A549 (cell line): ENCODE data around the gene C11orf21. TPM values are rescaled to one million over a fixed set of nuclear protein-coding genes. Genes with fewer than 3 reads are reported as not detected.

Source experiments
- ATAC-seq, 2 experiments: fragments of 200-7000 bp in 1 of 2; fragments of >200 bp in 1 of 2; cut with Nextera tagmentation in 1 of 2; cut with Tn5 transposase in 1 of 2; 3 replicates each; pipeline versions ENCODE4 v1.8.0 to v1.9.1; 2018 to 2020; ENCODE audit warnings: mild to moderate bottlenecking in 1 of 2, moderate library complexity in 1 of 2
- CTCF ChIA-PET: fragments of 300-600 bp; sonication (Branson Sonifier 250); formaldehyde crosslinking; extraction: SDS; loops from one replicate; lab custom pipeline; 2021; ENCODE audit warnings: antibody characterized with exemption, inconsistent platforms; lab: Yijun Ruan, JAX
- POLR2A ChIA-PET: fragments of 350-600 bp; formaldehyde crosslinking; extraction: SDS; loops from one replicate; lab custom pipeline; 2021; ENCODE audit warnings: antibody characterized with exemption, inconsistent platforms; lab: Yijun Ruan, JAX
- DNase-seq, 2 experiments: peaks; one replicate each; pipeline versions ENCODE4 v3.0.0 to v3.0.0-alpha.2; 2011 to 2016; ENCODE audit warnings: low read depth in 1 of 2, low spot score in 1 of 2
- FAIRE-seq: peaks from 2 replicates; lab custom pipeline; 2011; peaks lifted over from hg19 to GRCh38; lab: Jason Lieb, UNC
- H3K27ac ChIP-seq, 2 experiments: fragments of >200 bp; sonication (Bioruptor Twin); formaldehyde crosslinking; 3 replicates each; pipeline ENCODE4 v1.5.1; 2016 to 2017
- H3K4me1 ChIP-seq: fragments of >200 bp; sonication (Bioruptor Twin); formaldehyde crosslinking; 3 replicates; pipeline ENCODE4 v1.6.1; 2016
- H3K4me2 ChIP-seq: fragments of >200 bp; sonication (Bioruptor Twin); formaldehyde crosslinking; 3 replicates; pipeline ENCODE4 v1.6.1; 2016
- H3K4me3 ChIP-seq: fragments of >200 bp; sonication (Bioruptor Twin); formaldehyde crosslinking; 3 replicates; pipeline ENCODE4 v1.5.1; 2016
- H3K9me3 ChIP-seq: fragments of >200 bp; sonication (Bioruptor Twin); formaldehyde crosslinking; 3 replicates; pipeline ENCODE4 v1.6.1; 2016
- CEBPB ChIP-seq, 2 experiments: fragments of >200 bp in 1 of 2; sonication (Bioruptor Twin) in 1 of 2; formaldehyde crosslinking in 1 of 2; IDR thresholded peaks; 2 replicates each; pipeline ENCODE4 v1.6.1; 2012 to 2016
- EHMT2 ChIP-seq: fragments of 200-600 bp; sonication (generic); IDR thresholded peaks from 2 replicates; pipeline ENCODE4 v1.6.1; 2016; ENCODE audit warnings: antibody characterized with exemption, low read depth, mild to moderate bottlenecking, moderate library complexity
- EP300 ChIP-seq, 2 experiments: fragments of >200 bp; sonication (Bioruptor Twin); formaldehyde crosslinking; IDR thresholded peaks; 2 replicates in 1 of 2; 3 replicates in 1 of 2; pipeline ENCODE4 v1.6.1; 2016 to 2017
- FOSB ChIP-seq: fragments of 250-450 bp; sonication (Bioruptor Pico); IDR thresholded peaks from 2 replicates; pipeline ENCODE4 v1.5.0; 2020; ENCODE audit warnings: mild to moderate bottlenecking, moderate library complexity
- FOSL2 ChIP-seq, 2 experiments: fragments of 450-650 bp in 1 of 2; fragments of >200 bp in 1 of 2; sonication (Bioruptor Twin) in 1 of 2; formaldehyde crosslinking; IDR thresholded peaks; 2 replicates each; pipeline versions ENCODE4 v1.5.0 to v1.6.1; 2016 to 2020; ENCODE audit warnings: mild to moderate bottlenecking in 1 of 2, moderate library complexity in 1 of 2
- GATA3 ChIP-seq: IDR thresholded peaks from 2 replicates; pipeline ENCODE4 v1.6.1; 2012; ENCODE audit warnings: borderline replicate concordance
- HDAC2 ChIP-seq: fragments of 200-600 bp; sonication (generic); IDR thresholded peaks from 2 replicates; pipeline ENCODE4 v1.6.1; 2016
- HOXA7 ChIP-seq: fragments of 250-450 bp; sonication (Bioruptor Pico); IDR thresholded peaks from 2 replicates; pipeline ENCODE4 v1.5.0; 2020; ENCODE audit warnings: mild to moderate bottlenecking, moderate library complexity
- JUN ChIP-seq, 2 experiments: fragments of >200 bp; sonication (Bioruptor Twin); formaldehyde crosslinking; IDR thresholded peaks; 2 replicates in 1 of 2; 3 replicates in 1 of 2; pipeline ENCODE4 v1.6.1; 2016 to 2017
- JUNB ChIP-seq: fragments of >200 bp; sonication (Bioruptor Twin); formaldehyde crosslinking; IDR thresholded peaks from 2 replicates; pipeline ENCODE4 v1.6.1; 2016
- KDM1A ChIP-seq: fragments of 200-600 bp; sonication (generic); IDR thresholded peaks from 2 replicates; pipeline ENCODE4 v1.6.1; 2016; ENCODE audit warnings: low read depth, mild to moderate bottlenecking
- KDM5A ChIP-seq: fragments of 200-600 bp; sonication (generic); IDR thresholded peaks from 2 replicates; pipeline ENCODE4 v1.6.1; 2016; ENCODE audit warnings: antibody characterized with exemption, mild to moderate bottlenecking
- MAFK ChIP-seq: fragments of 450-650 bp; IDR thresholded peaks from 2 replicates; pipeline ENCODE4 v1.6.1; 2014; ENCODE audit not compliant: partially characterized antibody
- NFE2L2 ChIP-seq: fragments of 150-350 bp; conservative IDR thresholded peaks from 2 replicates; pipeline ENCODE4 v1.6.1; 2014; ENCODE audit warnings: low read length
- NPAS2 ChIP-seq: fragments of 250-450 bp; sonication (Bioruptor Pico); IDR thresholded peaks from 2 replicates; pipeline ENCODE4 v1.8.0; 2022; ENCODE audit warnings: mild to moderate bottlenecking, moderate library complexity, borderline replicate concordance
- NR3C1 ChIP-seq: fragments of >200 bp; sonication (Bioruptor Twin); formaldehyde crosslinking; IDR thresholded peaks from 3 replicates; pipeline ENCODE4 v1.6.1; 2017
- PHF8 ChIP-seq: fragments of 200-600 bp; sonication (generic); IDR thresholded peaks from 2 replicates; pipeline ENCODE4 v1.6.1; 2016; ENCODE audit warnings: low read depth, mild to moderate bottlenecking, antibody characterized with exemption, moderate library complexity, borderline replicate concordance
- POLR2A ChIP-seq: IDR thresholded peaks from 2 replicates; pipeline ENCODE4 v1.6.1; 2012; ENCODE audit warnings: mild to moderate bottlenecking, low read length
- RAD21 ChIP-seq, 2 experiments: fragments of >200 bp in 1 of 2; sonication (Bioruptor Twin) in 1 of 2; formaldehyde crosslinking in 1 of 2; IDR thresholded peaks in 1 of 2; conservative IDR thresholded peaks in 1 of 2; 2 replicates in 1 of 2; 3 replicates in 1 of 2; pipeline ENCODE4 v1.6.1; 2012 to 2018; ENCODE audit warnings: inconsistent platforms in 1 of 2
- RARB ChIP-seq: fragments of 250-450 bp; sonication (Bioruptor Pico); IDR thresholded peaks from 2 replicates; pipeline ENCODE4 v1.8.0; 2021; ENCODE audit warnings: mild to moderate bottlenecking, moderate library complexity
- SREBF2 ChIP-seq: fragments of 450-650 bp; IDR thresholded peaks from 2 replicates; pipeline ENCODE4 v1.6.1; 2014; ENCODE audit warnings: mild to moderate bottlenecking, moderate library complexity
- ZC3H11A ChIP-seq: fragments of 450-650 bp; IDR thresholded peaks from 2 replicates; pipeline ENCODE4 v1.6.1; 2014; ENCODE audit warnings: antibody characterized with exemption, mild to moderate bottlenecking
- ZFP36 ChIP-seq: fragments of 450-650 bp; IDR thresholded peaks from 2 replicates; pipeline ENCODE4 v1.6.1; 2014; ENCODE audit warnings: borderline replicate concordance; ENCODE audit not compliant: partially characterized antibody
- WGBS: methylation state at CpG from one replicate; pipeline ENCODE4 v1.1.6; 2017; ENCODE audit errors: missing lambda C conversion rate; 5-methylcytosine and 5-hydroxymethylcytosine counted together
- polyA plus RNA-seq, 4 experiments: library from polyadenylated mRNA; depleted of rRNA in 3 of 4; stranded (reverse); fragments of >200 nt; fragmentation: RNase III in 1 of 4; extraction: RNeasy Plus Mini Kit Qiagen cat#74134 plus additional on column Dnase treatment in 1 of 4; gene quantifications; 2 replicates in 3 of 4; 3 replicates in 1 of 4; pipeline ENCODE4 v1.2.3, GENCODE V29; 2011 to 2017
- TF ChIP-seq, protein P1 (sequence below): fragments of 450-650 bp; IDR thresholded peaks from 2 replicates; pipeline ENCODE4 v1.6.1; 2014; ENCODE audit warnings: antibody characterized with exemption
- TF ChIP-seq, protein P2 (sequence below): fragments of 200-600 bp; sonication (generic); IDR thresholded peaks from 2 replicates; pipeline ENCODE4 v1.6.1; 2016; ENCODE audit warnings: antibody characterized with exemption, mild to moderate bottlenecking, moderate library complexity
- TF ChIP-seq, protein P3 (sequence below): fragments of >200 bp; sonication (Bioruptor Twin); formaldehyde crosslinking; IDR thresholded peaks from 3 replicates; pipeline ENCODE4 v1.6.1; 2016

Gene C11orf21
- polyA plus RNA-seq, 2 of the 4 experiments (the other 2 are of a cell fraction), result not detected

DNA sequence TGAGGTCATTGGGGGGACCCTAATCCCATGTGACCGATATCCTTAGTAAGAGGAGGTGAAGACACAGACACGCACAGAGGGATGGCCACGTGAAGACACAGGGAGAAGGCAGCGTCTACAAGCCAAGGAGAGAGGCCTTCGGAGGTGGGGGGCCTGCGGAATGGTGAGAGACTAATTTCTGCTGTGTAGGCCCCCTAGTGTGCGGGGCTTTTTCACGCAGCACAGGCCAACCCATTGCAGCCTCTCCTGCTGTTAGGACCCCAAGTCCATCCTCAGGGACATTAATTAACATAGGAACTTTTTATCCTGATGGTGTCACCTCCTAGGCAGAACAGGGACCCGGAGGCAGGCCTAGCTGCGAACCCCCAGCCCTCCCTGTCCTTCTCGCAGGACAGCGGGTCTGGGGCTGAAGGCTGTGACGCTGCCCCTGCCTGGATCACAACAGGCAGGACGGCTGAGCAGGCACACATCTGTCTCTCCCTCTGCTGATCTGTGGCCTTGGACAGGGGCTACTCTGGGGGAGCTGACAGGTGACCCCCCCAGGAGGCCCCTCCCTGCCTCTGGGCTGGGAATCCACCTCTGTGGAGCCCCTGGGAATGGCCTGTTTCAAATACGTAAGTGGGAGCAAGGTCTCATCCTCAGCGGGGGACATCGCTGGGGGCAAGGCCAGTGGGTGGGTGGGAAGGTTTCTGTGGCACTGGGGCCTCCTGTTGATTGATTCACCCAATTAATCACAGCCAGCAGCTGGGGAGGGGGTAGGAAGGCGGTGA lies 39.2 kb downstream of the C11orf21 start:
- ATAC-seq, result no peak

DNA sequence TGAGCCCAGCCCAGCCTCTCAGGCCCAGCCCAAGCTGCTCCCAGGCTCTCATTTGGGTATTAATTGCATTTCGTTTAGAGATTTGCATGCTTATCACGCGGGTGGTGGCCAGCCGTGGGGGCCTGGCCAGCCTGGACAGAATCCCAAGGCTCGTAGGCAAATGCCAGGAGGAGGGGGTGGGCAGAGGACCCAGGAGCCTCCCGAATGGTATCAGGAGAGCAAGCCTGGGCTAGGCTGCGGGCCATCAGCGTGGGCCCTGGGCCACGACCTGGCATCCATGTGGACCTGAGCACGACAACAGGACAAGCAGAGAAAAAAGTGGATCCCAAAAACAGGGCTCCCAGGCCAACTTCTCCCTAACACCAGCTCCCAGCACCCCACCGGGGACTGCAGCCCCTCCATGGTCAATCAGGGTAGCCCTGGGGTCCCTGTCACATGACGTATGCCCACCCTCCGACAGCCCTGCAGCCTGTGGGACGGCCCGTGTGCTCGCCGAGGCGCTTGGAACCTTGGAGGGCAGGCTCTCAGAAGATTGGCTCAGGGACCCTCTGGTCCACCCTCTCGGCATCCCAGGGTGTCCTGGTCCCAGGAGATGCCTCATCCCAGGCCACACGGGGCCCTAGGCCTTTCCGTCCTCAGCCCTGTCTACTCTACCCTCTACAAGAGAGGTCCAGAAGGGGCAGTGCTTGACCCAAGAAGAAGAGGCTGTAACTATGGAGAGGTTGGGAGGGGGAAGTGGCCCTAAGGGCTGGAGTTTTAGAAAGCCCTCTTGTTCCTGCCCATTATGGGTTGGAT lies 40.1 kb downstream of the C11orf21 start:
- POLR2A ChIA-PET, result no interaction called here

More for the DNA sequence above, 39.2 kb downstream of the C11orf21 start:
- DNase-seq, result no peak
- ChIA-PET POLR2A (no interaction called here), CTCF (interaction anchor here (1.5 to 2.1 kb wide), 3 partner anchors 37 to 158 kb away, joined by 3 to 7 read pairs (median 4); no protein-coding TSS in a partner anchor)
- TF ChIP-seq JUN (IDR thresholded peaks at IDR 0.05) (no peak), PHF8 (no peak), EHMT2 (no peak), ZFP36 (no peak), FOSL2 (IDR thresholded peaks at IDR 0.05) (no peak), FOSL2 (CRISPR knock-in tag; IDR thresholded peaks at IDR 0.05) (no peak), HOXA7 (CRISPR knock-in tag) (no peak), NPAS2 (CRISPR knock-in tag) (no peak), RAD21 (conservative IDR thresholded peaks at IDR 0.05 in 1 of 2, IDR thresholded peaks at IDR 0.05 in 1 of 2) (no peak), GATA3 (no peak), POLR2A (no peak), ZC3H11A (no peak), JUNB (no peak), RARB (no peak), HDAC2 (no peak)
- TF ChIP-seq, protein P1, sequence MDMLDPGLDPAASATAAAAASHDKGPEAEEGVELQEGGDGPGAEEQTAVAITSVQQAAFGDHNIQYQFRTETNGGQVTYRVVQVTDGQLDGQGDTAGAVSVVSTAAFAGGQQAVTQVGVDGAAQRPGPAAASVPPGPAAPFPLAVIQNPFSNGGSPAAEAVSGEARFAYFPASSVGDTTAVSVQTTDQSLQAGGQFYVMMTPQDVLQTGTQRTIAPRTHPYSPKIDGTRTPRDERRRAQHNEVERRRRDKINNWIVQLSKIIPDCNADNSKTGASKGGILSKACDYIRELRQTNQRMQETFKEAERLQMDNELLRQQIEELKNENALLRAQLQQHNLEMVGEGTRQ, result no peak
- Histone ChIP-seq H3K27ac (no peak overlapping the region), H3K4me3 (no peak overlapping the region), H3K4me2 (no peak overlapping the region), H3K4me1 (no peaks in the 10 kb centered on the region), H3K9me3 (no peaks in the 10 kb centered on the region)
- no peak for FAIRE-seq
- 65% methylated on average over 17 of the region's 18 CpGs for whole genome bisulfite sequencing

More for the DNA sequence above, 40.1 kb downstream of the C11orf21 start:
- no peak for TF ChIP-seq CEBPB (IDR thresholded peaks at IDR 0.05)
- TF ChIP-seq EP300 (IDR thresholded peaks at IDR 0.05), result no peak
- TF ChIP-seq MAFK, result no peak
- TF ChIP-seq FOSL2 (IDR thresholded peaks at IDR 0.05), result no peak
- TF ChIP-seq FOSL2 (CRISPR knock-in tag; IDR thresholded peaks at IDR 0.05), result no peak
- TF ChIP-seq ZC3H11A, result no peak
- TF ChIP-seq, protein P2, sequence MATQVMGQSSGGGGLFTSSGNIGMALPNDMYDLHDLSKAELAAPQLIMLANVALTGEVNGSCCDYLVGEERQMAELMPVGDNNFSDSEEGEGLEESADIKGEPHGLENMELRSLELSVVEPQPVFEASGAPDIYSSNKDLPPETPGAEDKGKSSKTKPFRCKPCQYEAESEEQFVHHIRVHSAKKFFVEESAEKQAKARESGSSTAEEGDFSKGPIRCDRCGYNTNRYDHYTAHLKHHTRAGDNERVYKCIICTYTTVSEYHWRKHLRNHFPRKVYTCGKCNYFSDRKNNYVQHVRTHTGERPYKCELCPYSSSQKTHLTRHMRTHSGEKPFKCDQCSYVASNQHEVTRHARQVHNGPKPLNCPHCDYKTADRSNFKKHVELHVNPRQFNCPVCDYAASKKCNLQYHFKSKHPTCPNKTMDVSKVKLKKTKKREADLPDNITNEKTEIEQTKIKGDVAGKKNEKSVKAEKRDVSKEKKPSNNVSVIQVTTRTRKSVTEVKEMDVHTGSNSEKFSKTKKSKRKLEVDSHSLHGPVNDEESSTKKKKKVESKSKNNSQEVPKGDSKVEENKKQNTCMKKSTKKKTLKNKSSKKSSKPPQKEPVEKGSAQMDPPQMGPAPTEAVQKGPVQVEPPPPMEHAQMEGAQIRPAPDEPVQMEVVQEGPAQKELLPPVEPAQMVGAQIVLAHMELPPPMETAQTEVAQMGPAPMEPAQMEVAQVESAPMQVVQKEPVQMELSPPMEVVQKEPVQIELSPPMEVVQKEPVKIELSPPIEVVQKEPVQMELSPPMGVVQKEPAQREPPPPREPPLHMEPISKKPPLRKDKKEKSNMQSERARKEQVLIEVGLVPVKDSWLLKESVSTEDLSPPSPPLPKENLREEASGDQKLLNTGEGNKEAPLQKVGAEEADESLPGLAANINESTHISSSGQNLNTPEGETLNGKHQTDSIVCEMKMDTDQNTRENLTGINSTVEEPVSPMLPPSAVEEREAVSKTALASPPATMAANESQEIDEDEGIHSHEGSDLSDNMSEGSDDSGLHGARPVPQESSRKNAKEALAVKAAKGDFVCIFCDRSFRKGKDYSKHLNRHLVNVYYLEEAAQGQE, result no peak
- TF ChIP-seq, protein P3, sequence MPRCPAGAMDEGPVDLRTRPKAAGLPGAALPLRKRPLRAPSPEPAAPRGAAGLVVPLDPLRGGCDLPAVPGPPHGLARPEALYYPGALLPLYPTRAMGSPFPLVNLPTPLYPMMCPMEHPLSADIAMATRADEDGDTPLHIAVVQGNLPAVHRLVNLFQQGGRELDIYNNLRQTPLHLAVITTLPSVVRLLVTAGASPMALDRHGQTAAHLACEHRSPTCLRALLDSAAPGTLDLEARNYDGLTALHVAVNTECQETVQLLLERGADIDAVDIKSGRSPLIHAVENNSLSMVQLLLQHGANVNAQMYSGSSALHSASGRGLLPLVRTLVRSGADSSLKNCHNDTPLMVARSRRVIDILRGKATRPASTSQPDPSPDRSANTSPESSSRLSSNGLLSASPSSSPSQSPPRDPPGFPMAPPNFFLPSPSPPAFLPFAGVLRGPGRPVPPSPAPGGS, result no peak
- no peak for TF ChIP-seq NFE2L2
- no peak for TF ChIP-seq RAD21 (conservative IDR thresholded peaks at IDR 0.05 in 1 of 2, IDR thresholded peaks at IDR 0.05 in 1 of 2)
- no peak for TF ChIP-seq PHF8
- TF ChIP-seq RARB, result no peak
- no peak for TF ChIP-seq FOSB
- TF ChIP-seq NR3C1, result no peak
- TF ChIP-seq SREBF2, result no peak
- no peak for TF ChIP-seq KDM5A
- no peak for TF ChIP-seq NPAS2 (CRISPR knock-in tag)
- TF ChIP-seq KDM1A, result no peak
- TF ChIP-seq, all 56 proteins: peak for 0
- no peak for FAIRE-seq
- H3K9me3 ChIP-seq, result no peaks in the 10 kb centered on the region
- no peak overlapping the region for H3K27ac ChIP-seq
- no peak overlapping the region for H3K4me2 ChIP-seq
- 70% methylated on average over 18 of the region's 21 CpGs for WGBS
- H3K4me1 ChIP-seq, result no peaks in the 10 kb centered on the region
- no peak for ATAC-seq
- DNase-seq, result no peak
- H3K4me3 ChIP-seq, result no peak overlapping the region
- CTCF ChIA-PET, result no interaction called here
